ENCODE data around the gene A3GALT2.

DNA sequence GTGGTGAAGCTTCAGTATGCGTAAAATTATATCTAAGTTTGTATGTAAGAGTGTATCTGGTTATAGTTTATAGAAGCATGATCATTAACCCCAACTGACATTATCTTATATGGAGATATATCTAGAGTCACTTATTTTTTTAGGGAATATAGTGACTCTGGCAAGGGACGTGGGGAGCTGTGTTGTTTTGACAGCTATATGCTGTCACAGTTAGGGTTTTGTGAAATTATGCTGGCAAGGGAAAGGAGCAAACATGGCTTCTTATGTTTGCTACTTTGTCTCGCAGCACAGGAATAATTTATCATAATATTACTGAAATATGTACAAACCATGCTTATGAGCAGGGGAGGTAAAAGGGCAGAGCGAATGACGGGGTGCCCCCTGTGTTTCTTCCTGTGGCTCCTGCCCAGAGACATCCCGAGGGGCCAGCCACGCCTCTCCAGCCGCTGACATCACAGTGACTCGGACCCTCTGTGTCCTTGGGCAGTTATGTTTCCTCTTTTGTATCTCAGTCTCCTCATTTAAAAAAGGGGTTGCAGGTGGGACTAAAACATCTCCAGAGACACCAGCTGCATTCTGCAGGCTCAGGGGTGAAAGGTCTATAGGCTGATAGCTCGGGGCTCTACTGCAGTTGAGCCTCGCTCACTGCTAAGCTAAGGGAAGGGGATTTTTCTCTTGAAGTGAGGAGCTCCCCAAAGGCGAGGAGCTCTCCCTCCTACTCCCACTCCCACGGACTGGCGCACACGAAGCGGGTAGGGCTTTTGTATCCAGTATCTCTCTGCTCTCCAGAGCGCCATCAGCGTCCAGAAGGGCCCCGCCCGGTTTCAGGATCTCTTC, 14.9 kb downstream of the A3GALT2 start:
- no peak for TF ChIP-seq POLR2AphosphoS5 (IDR thresholded peaks at IDR 0.05)
- TF ChIP-seq EP300 (IDR thresholded peaks at IDR 0.05), result no peak
- TF ChIP-seq, protein P1, sequence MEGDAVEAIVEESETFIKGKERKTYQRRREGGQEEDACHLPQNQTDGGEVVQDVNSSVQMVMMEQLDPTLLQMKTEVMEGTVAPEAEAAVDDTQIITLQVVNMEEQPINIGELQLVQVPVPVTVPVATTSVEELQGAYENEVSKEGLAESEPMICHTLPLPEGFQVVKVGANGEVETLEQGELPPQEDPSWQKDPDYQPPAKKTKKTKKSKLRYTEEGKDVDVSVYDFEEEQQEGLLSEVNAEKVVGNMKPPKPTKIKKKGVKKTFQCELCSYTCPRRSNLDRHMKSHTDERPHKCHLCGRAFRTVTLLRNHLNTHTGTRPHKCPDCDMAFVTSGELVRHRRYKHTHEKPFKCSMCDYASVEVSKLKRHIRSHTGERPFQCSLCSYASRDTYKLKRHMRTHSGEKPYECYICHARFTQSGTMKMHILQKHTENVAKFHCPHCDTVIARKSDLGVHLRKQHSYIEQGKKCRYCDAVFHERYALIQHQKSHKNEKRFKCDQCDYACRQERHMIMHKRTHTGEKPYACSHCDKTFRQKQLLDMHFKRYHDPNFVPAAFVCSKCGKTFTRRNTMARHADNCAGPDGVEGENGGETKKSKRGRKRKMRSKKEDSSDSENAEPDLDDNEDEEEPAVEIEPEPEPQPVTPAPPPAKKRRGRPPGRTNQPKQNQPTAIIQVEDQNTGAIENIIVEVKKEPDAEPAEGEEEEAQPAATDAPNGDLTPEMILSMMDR (IDR thresholded peaks at IDR 0.05), result no peak
- TF ChIP-seq POLR2A (IDR thresholded peaks at IDR 0.05), result no peak

Data from stomach (tissue), 4 donors.